Measurements from ENCODE around the gene PTPDC1.

PTPDC1 gene, protein sequence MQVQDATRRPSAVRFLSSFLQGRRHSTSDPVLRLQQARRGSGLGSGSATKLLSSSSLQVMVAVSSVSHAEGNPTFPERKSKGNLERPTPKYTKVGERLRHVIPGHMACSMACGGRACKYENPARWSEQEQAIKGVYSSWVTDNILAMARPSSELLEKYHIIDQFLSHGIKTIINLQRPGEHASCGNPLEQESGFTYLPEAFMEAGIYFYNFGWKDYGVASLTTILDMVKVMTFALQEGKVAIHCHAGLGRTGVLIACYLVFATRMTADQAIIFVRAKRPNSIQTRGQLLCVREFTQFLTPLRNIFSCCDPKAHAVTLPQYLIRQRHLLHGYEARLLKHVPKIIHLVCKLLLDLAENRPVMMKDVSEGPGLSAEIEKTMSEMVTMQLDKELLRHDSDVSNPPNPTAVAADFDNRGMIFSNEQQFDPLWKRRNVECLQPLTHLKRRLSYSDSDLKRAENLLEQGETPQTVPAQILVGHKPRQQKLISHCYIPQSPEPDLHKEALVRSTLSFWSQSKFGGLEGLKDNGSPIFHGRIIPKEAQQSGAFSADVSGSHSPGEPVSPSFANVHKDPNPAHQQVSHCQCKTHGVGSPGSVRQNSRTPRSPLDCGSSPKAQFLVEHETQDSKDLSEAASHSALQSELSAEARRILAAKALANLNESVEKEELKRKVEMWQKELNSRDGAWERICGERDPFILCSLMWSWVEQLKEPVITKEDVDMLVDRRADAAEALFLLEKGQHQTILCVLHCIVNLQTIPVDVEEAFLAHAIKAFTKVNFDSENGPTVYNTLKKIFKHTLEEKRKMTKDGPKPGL

DNA sequence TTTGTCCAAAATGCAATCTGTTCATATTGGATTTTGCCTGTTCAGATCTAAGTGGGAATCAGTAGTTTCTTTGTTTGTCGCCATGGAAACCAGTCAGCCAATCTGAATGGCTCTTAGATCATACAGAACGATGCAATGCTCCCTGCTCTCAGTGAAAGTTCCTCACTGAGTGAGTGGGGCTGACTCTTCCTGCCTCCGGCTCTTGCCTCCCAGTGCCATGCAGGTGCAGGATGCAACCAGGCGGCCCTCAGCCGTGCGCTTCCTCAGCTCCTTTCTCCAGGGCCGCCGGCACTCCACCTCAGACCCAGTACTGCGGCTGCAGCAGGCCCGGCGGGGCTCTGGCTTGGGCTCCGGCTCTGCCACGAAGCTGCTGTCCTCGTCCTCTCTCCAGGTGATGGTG, at the start of gene PTPDC1:
TSS of gene PTPDC1 (plus strand) at position 151 of the 400 bp plus-strand sequence. CDS start at position 218, 67 bp downstream.
- DNase-seq (ENCODE audit: low read depth, low spot score) = peak; percentile 37
- TF ChIP-seq, protein P1, sequence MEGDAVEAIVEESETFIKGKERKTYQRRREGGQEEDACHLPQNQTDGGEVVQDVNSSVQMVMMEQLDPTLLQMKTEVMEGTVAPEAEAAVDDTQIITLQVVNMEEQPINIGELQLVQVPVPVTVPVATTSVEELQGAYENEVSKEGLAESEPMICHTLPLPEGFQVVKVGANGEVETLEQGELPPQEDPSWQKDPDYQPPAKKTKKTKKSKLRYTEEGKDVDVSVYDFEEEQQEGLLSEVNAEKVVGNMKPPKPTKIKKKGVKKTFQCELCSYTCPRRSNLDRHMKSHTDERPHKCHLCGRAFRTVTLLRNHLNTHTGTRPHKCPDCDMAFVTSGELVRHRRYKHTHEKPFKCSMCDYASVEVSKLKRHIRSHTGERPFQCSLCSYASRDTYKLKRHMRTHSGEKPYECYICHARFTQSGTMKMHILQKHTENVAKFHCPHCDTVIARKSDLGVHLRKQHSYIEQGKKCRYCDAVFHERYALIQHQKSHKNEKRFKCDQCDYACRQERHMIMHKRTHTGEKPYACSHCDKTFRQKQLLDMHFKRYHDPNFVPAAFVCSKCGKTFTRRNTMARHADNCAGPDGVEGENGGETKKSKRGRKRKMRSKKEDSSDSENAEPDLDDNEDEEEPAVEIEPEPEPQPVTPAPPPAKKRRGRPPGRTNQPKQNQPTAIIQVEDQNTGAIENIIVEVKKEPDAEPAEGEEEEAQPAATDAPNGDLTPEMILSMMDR (IDR thresholded peaks at IDR 0.05; ENCODE audit: insufficient read depth, low read length, missing control alignments) = no peak
- ChIA-PET POLR2A (no interaction called here), CTCF (interaction anchor here (1.2 to 2.8 kb wide), 3 partner anchors 15 to 70 kb away, joined by 3 to 11 read pairs (median 6); no protein-coding TSS in a partner anchor)
- peak within 1 kb of the TSS; percentile 3; the same call in 1 of the 2 replicates for H3K4me3 ChIP-seq (ENCODE audit: low read depth, low read length)

DNA sequence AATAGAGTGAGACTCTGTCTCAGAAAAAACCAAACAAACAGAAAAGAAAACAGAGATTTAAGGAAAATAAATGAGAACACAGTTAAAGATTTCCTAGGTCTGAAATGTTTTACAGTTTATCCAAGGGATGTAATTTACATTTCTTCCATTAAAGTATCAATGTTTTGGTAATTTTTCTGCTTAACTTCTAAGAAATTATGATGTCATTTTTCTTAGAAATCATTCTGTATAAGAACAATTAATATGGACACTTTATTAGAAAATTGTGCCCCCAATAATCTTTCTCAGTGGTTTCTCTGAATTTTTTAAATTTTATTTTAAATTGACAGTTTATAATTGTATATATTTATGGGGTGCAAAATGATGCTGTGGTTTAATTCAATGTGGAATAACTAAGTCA, 49.8 kb upstream of the PTPDC1 start:
- TF ChIP-seq, protein P1 (IDR thresholded peaks at IDR 0.05; ENCODE audit: insufficient read depth, low read length, missing control alignments) = no peak
- CTCF ChIA-PET = no interaction called here

DNA sequence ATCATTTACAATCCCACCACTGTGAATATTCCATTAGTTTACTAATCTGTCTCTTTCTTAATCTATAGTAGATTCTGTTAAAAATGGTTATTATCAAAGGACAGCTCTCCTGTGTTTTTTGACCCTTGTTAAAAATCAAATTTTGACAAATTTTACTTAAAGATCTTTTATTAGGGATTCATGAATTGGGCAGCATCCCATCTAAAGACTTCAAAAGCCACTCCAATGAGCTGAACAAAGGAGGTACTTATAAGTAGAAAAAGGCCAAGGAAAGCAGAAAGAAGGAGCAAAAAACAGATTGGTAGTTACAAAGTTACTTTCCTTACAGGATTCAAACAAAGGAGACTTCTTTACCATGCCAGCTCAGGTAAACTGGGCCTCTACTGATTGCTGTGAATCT, 44.5 kb upstream of the PTPDC1 start:
- ChIA-PET CTCF (interaction anchor here (4.2 kb wide), 1 partner anchor 25 kb away, joined by 22 read pairs; no protein-coding TSS in a partner anchor), POLR2A (no interaction called here)
- TF ChIP-seq, protein P1 (IDR thresholded peaks at IDR 0.05; ENCODE audit: insufficient read depth, low read length, missing control alignments) = no peak
- H3K4me3 ChIP-seq (ENCODE audit: low read depth, low read length) = no peak overlapping the region
- no peak for DNase-seq (ENCODE audit: low read depth, low spot score)

More for the DNA sequence above, 49.8 kb upstream of the PTPDC1 start:
- no peak for DNase-seq (ENCODE audit: low read depth, low spot score)
- H3K4me3 ChIP-seq (ENCODE audit: low read depth, low read length) = no peak overlapping the region
- POLR2A ChIA-PET = interaction anchor here (0.5 kb wide), 1 partner anchor 105 kb away, joined by 4 read pairs; no protein-coding TSS in a partner anchor

DNA sequence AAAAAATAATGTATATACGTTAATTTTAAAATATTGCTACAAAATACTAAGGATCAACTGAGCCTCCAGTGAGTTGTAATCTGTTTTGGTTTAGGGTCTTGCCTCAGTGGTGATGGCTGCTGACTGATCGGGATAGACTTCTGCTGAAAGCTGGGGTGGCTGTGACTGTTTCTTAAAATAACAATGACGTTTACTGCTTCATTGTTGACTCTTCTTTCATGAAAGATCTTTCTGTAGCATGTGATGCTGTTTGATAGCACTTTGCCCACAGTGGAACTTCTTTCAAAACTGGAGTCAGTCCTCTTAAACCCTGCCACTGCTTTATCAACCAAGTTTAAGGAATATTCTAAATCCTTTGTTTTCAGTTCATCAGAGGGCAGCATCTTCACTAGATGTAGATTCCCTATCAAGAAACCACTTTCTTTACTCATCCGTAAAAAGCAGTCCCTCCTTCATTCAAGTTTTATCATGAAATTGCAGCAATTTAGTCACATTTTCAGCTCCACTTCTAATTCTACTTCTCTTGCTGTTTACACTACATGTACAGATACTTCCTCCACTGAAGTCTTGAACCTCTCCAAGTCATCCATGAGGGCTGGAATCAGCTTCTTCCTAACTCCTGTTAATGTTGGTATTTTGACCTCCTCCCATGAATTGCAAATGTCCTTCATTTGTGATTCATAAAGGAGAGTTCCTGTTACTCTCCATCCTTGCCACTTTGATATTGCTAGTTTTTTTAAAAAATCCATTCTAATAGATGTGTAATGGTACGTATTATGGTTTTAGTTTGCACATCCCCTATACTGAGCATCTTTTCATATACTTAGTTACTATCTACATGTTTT, 41.5 kb upstream of the PTPDC1 start:
- ChIA-PET POLR2A (no interaction called here), CTCF (interaction anchor here (2.2 to 4.2 kb wide), 3 partner anchors 22 to 170 kb away, joined by 9 to 22 read pairs (median 13); no protein-coding TSS in a partner anchor)
- TF ChIP-seq, protein P1 (IDR thresholded peaks at IDR 0.05; ENCODE audit: insufficient read depth, low read length, missing control alignments) = no peak
- no peak for DNase-seq (ENCODE audit: low read depth, low spot score)
- H3K4me3 ChIP-seq (ENCODE audit: low read depth, low read length) = no peak overlapping the region

DNA sequence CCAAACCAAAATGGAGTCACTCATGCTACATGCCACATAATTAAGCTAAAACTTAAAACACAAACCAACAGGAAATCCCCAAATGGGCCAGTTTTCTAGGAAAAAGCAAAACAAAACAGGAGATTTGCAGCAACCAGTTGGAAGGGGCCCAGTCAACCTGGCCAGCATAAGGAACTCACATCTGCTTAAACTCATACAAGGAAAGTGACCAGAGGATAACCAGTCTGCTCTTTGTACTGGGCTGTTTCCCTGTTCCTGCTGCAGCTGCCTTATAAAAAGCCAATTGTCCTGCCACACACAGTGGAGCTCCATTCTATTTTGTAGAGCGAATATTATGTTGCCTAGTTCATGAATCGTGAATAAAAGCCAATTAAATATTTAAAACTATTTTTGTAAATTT, 29.5 kb upstream of the PTPDC1 start:
- ChIA-PET CTCF (interaction anchor here (0.8 to 14.9 kb wide), 3 partner anchors 10 to 157 kb away, joined by 4 to 378 read pairs (median 13); no protein-coding TSS in a partner anchor), POLR2A (no interaction called here)
- no peak overlapping the region for H3K4me3 ChIP-seq (ENCODE audit: low read depth, low read length)
- no peak for DNase-seq (ENCODE audit: low read depth, low spot score)
- TF ChIP-seq, protein P1 (IDR thresholded peaks at IDR 0.05; ENCODE audit: insufficient read depth, low read length, missing control alignments) = no peak
